NT2/D1 (cell line): Measurements from ENCODE around the gene MINDY1.

Experiments used
- SUZ12 ChIP-seq: IDR thresholded peaks from 2 replicates; pipeline ENCODE4 v1.6.1; 2011; ENCODE audit not compliant: insufficient read length, insufficient read depth; ENCODE audit errors: extremely low read depth
- YY1 ChIP-seq: IDR thresholded peaks from 2 replicates; pipeline ENCODE4 v1.6.1; 2011; ENCODE audit not compliant: insufficient read length, insufficient read depth

- TF ChIP-seq SUZ12 (no peak), YY1 (no peak)
These were observed 24.6 kb downstream of the MINDY1 start, which contains the start of gene ANXA9 for GRCh38 chr1:150981805-150982712.
